ENCODE data around the gene KLK7. TPM values are rescaled to one million over a fixed set of nuclear protein-coding genes. Genes with fewer than 3 reads are reported as not detected.
"Not testable (repeated sequence)": the region's sequence is repeated elsewhere in the genome, so short reads cannot be mapped to it uniquely, and the experiment has no call there.

KLK7 gene
- polyA plus RNA-seq, 4 donors = 5.1 to 9.7 (median 5.6) TPM

DNA sequence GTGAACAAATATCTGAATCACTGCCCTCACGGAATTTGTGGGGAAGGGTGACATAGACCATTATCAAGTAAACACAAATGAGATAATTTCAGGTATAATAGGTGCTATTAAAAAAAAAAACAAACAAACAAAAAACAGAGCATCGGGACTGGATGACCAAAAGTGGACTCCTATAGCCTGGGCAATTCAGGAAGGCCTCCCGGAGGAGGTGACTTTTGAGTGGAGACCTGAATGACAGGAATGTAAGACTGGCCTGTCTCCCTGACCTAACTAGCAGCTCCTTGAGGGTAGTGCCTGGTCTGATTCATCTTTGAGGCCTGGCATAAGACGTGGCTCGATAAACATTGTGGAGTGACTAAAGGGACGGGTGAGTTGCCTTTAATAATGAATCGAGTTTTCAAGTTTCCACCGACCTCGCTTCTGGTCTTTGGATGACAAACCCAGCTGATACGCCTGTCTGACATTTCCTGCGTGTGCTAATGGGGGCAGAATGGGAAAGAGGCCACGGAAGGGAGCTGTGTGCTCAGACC, 29.0 kb upstream of the KLK7 start:
- DNase-seq (ENCODE audit: low read depth in 4 of 4, low spot score in 3 of 4) = no peak

DNA sequence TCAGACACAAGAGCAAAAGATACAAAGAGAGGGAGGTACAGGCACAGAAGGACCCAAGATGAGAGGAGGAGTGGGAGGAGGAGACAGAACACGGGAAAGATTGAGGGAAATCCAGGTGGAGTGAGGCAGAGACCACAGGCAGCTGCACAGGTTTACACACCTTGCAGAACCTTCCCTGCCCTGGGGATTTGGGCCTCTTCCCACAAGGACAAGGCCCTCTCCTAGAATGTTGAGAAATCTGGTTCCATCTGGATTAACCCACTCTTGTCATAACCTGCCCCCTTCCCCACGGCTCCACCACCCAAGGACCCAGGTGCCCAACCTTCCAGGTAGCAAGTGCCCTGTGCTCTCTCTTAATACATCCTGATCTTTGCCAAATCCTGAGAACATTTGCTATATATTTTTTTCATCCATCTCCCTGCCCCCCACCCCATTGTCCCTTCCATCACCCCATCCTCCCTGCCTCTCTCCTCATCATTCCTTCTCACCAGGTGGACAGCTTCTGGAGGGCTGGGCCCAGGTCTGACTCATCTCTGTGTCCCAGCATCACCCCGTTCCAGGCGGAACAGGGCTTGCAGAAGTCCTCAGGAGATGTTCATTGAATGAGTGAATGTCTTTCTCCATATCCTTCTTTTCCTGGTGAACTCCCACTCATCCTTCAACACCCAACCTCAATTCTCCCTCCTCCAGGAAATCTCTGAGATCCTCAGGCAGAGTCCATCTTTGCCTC, 26.5 kb upstream of the KLK7 start:
- DNase-seq (ENCODE audit: low read depth in 4 of 4, low spot score in 3 of 4) = no peak

DNA sequence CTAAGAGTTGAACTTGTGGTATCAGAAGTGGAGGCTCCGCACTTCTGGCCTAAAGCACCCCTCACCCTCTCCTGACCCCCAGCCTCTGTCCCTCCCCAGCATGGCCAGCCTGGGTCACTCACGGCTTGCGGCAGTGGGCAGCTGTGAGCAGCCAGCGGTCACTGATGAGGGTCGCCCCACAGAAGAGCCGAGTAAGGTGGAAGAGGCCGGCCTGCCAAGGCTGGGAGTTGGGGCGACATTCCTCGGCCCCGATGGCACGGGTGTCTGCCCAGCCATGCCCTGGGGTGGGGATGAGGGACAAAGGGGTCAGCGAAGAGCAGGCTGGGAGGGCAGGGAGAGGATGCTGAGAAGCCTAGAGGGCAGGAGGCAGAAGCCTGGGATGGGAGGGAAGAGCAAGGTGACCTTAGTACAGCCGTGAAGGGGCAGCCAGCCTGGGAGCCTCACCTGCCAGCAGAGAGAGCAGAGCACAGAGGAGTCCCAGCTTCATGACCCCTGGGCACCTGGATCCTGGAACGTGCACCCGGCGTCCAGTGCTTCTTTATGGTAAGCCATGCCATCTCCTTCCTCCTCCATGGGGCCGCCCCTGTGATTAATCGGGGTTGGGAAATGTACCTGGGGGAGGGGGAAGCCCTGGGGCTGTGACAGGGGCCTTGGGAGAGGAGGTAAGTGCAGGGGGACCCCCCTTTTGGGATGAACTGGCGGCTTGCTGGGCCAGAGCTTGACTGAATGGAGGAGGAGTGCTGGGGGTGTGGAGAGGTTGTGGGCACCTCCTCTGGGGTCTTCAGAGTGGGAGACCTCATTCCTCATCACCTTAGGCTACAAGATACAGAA, 25.6 kb upstream of the KLK7 start:
- no peak for DNase-seq (ENCODE audit: low read depth in 4 of 4, low spot score in 3 of 4)

- no peak for DNase-seq (ENCODE audit: low read depth in 4 of 4, low spot score in 3 of 4)
These were observed 23.8 kb upstream of the KLK7 start for GRCh38 chr19:51007488-51007887.

DNA sequence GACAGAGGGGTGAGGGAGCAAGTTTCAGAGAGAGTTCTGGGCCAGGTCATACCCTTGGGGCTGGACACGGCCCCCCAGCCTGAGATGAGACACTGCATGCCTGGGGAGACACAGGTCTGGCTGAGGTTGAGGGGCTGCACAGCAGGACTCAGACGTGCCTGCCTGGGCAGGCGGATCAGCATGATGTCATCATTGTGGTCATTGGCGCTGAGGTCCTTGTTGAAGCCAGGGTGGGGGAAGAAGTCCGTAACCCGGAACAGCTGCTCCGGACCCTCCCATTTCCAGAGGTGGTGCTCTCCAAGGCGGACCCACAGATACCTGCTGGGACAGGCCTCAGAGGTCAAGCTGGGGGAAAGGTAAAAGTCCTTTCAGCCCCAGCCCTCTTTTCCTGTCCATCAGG, 22.7 kb upstream of the KLK7 start:
- DNase-seq (ENCODE audit: low read depth in 4 of 4, low spot score in 3 of 4) = no peak

GRCh38 chr19:51005248-51005647, 21.5 kb upstream of the KLK7 start:
- no peak for DNase-seq (ENCODE audit: low read depth in 4 of 4, low spot score in 3 of 4)

GRCh38 chr19:51003316-51003715, 19.6 kb upstream of the KLK7 start:
- DNase-seq (ENCODE audit: low read depth in 4 of 4, low spot score in 3 of 4) = no peak

- DNase-seq (ENCODE audit: low read depth in 4 of 4, low spot score in 3 of 4) = no peak
These were observed 19.0 kb upstream of the KLK7 start for GRCh38 chr19:51002542-51003311.

GRCh38 chr19:51002089-51002532, 18.4 kb upstream of the KLK7 start:
- DNase-seq (ENCODE audit: low read depth in 4 of 4, low spot score in 3 of 4) = no peak

DNA sequence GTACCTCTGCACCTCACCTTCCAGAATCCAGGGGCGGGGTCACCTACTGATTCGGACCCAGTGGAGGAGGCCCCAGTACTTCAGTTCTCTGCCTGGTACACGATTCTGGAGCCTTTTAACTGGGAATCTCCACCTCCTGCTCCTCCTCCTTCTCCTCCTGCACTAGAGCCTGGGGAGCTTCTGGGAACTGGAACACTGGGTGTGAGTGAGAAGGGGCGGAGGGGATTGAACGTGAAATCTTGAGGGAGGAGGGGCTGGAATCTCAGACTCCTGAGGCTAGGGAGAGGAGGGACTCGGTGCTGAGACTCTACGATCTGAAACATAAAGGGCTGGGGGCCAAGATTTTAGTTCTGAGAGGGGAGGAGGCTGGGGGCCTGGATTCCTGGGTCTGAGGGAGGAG, 17.8 kb upstream of the KLK7 start, which contains the start of gene KLK8:
TSS of gene KLK8 (minus strand) at position 90 of the 400 bp plus-strand sequence. CDS start 437 bp downstream, outside the sequence.
- no peak for DNase-seq (ENCODE audit: low read depth in 4 of 4, low spot score in 3 of 4)

DNA sequence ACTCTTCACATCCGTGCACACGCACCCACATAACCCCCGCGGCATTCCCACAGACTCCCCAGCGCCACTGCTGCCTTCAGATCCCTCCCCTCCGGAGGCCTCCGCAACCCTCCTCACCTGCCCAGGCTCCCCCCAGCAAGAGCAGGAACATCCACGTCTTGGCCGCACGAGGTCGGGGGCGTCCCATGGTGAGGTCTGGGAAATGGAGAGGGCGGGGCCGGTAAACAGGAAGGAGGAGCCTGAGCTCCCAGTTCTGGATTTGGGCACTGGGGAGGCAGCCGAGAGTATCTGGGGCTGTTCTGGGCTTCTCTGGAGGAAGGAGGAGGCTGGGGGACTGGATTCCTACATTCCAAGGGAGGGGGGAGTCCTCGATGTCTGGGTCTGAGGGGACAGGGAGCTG, 17.3 kb upstream of the KLK7 start:
- no peak for DNase-seq (ENCODE audit: low read depth in 4 of 4, low spot score in 3 of 4)

DNA sequence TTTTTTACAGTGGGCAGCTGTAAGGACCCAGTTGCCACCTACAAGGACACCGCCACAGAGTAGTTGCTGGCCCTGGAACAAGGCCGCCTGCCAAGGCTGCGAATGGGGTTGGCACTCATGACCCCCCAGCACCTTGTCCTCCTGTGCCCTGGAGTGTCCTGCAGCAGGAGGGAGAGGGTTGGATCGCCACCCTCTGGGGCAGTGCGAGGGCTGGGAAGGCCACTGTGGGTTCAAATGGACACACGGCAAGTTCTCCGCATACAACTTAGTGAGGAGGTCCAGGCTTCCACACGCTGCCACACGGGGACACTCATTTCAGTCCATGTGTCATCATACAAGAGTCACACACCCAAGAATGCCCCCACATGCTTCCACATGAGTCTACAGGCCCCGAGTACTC, 16.7 kb upstream of the KLK7 start:
- DNase-seq (ENCODE audit: low read depth in 4 of 4, low spot score in 3 of 4) = no peak

DNA sequence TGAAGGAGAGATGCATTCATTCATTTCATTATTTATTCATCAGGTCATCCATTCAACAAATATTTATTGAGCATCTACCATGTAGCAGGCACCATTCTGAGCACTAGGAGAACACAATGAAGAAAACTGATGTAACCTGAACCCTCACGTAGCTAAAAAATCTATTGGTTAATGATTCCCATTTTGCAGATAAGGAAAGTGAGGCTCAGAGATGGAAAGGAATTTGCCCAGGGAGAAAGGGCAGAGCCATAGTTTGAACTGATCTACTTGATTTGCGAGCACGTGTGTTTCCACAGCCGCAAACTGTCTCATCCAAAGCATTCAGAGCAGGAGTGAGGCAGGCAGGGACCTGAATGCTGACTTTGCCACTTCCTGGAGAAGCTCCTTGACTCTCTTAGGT, 15.0 kb upstream of the KLK7 start:
- no peak for DNase-seq (ENCODE audit: low read depth in 4 of 4, low spot score in 3 of 4)

- no peak for DNase-seq (ENCODE audit: low read depth in 4 of 4, low spot score in 3 of 4)
These were observed 14.3 kb upstream of the KLK7 start for GRCh38 chr19:50998061-50998460.

DNA sequence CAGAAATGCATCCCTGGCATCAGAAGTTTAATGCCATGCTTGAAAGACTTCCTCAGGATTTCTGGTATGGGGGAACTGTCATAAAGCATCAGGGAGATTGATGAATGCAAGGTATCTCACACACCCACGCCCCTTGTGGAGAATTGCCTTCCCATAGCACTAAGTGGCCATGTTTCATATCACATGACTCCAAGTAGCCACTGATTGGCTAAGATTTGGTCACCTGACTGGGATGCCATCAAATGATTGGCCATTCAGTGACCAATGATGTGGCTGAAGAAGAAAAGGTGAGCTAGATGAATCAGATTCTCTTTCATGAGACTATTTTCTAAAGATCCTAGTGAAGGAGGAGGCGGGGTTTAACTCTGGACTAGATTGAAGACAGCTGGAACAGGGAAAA, 10.4 kb upstream of the KLK7 start:
- DNase-seq (ENCODE audit: low read depth in 4 of 4, low spot score in 3 of 4) = no peak

DNA sequence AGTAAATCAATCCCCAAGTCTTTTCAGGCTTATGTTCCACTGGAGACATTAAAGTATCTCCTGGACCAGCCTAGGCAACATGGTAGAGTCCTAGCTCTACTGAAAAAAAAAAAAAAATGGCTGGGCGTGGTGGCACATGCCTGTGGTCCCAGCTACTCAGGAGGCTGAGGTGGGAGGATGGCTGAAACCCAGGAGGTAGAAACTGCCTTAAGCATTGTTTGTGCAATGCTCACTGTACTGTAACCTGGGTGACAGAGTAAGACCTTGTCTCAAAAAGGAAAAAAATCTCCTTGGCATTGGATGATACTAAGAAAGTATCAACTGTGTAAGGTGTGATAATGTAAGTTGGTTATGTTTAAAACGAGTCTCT, 8.9 kb upstream of the KLK7 start:
- no peak for DNase-seq (ENCODE audit: low read depth in 4 of 4, low spot score in 3 of 4)

- DNase-seq (ENCODE audit: low read depth in 4 of 4, low spot score in 3 of 4) = not testable (repeated sequence)
These were observed 699 bp upstream of the KLK7 start for GRCh38 chr19:50984416-50984815.

- no peak for DNase-seq (ENCODE audit: low read depth in 4 of 4, low spot score in 3 of 4)
These were observed 1.5 kb downstream of the KLK7 start for GRCh38 chr19:50982186-50982585.

GRCh38 chr19:50981587-50982146, 2.0 kb downstream of the KLK7 start:
- no peak for DNase-seq (ENCODE audit: low read depth in 4 of 4, low spot score in 3 of 4)

- DNase-seq (ENCODE audit: low read depth in 4 of 4, low spot score in 3 of 4) = no peak
These were observed 3.5 kb downstream of the KLK7 start for GRCh38 chr19:50980208-50980607.

DNA sequence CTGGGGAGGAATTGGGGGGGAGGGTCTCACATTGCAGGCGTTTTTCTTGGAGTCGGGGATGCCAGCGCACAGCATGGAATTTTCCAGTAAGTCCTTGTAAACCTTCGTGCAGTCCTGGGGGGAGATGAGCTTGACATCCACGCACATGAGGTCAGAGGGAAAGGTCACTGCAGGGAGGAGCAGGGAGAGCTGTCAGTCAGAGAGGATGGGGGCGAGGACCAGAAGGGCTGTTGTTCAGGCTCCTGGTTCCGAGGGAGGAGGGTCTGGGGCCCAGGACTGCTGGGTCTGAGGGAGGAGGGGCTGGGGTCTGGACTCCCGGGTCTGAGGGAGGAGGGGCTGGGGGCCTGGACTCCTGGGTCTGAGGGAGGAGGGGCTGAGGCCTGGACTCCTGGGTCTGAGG, 4.0 kb downstream of the KLK7 start:
- no peak for DNase-seq (ENCODE audit: low read depth in 4 of 4, low spot score in 3 of 4)

Data from right renal pelvis (tissue), 4 donors.